Measurements from ENCODE around the gene MAP3K7CL.

MAP3K7CL gene

GRCh38 chr21:29205009-29205408 is 74.6 kb downstream of the MAP3K7CL start:
- DNase-seq = no peak

GRCh38 chr21:29205988-29206387 is 75.5 kb downstream of the MAP3K7CL start:
- no peak for DNase-seq

DNA sequence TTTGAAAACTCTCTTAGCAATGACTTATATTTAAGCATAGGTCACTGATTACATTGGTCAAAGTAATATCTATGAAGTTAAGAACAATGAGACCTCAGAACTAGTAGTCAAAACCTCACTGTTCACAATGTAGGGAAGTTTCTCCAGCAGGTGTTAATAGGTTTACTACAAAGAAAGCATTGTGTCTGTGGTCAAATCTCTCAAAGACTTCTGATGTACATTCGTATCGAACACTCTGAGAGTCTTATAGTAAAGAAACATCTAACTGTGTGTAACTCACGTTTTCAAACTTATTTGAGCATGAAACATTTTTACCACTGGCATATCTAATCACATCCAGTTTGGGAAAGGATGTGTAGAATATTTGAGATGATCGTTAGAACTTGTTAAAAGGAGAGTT is 76.0 kb downstream of the MAP3K7CL start:
- DNase-seq = no peak

DNA sequence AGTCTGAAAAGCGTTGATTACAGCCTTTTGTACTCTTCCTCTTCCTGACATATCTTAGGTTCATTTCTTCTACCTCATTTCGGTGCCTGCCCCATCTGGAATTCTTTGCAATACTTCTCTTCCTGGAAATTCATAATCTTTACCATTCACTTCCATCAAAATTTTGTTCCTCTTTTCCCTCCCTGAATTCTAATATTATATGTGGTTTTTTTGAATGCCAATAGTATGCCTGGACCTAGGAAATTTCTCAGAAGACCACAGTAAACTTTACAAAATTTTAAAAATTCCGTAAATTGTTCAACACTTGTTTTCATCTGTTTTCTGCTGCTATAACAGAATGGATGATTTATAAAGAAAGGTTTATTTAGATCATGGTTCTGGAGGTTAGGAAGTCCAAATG is 76.8 kb downstream of the MAP3K7CL start:
- DNase-seq = no peak

GRCh38 chr21:29208044-29208681 is 77.7 kb downstream of the MAP3K7CL start:
- no peak for DNase-seq

- DNase-seq = no peak
Observed at GRCh38 chr21:29208682-29209059, 78.2 kb downstream of the MAP3K7CL start.

DNA sequence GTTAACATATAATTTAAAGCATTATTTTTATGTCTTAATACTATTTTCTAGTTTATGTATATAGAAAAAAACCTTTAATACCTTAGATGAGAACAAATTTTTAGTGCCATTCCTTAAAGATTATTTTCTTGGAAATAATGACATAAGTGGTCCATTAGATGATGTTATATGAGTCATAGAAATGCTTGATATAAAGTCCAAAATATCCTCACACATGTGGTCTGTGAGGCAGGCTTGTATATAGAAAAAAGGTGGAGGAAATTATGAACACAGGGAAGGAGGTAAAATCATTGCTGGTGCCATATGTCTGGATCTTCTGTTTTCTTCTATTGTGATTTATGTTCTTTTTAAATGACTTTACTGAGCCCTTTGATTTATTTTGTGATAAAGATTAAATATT is 79.3 kb downstream of the MAP3K7CL start:
- no peak for DNase-seq

GRCh38 chr21:29211205-29211604 is 80.8 kb downstream of the MAP3K7CL start:
- no peak for DNase-seq

GRCh38 chr21:29212446-29212845 is 82.0 kb downstream of the MAP3K7CL start:
- no peak for DNase-seq

GRCh38 chr21:29213513-29214385 is 83.3 kb downstream of the MAP3K7CL start:
- DNase-seq = no peak

GRCh38 chr21:29215709-29216108 is 85.3 kb downstream of the MAP3K7CL start:
- no peak for DNase-seq

- DNase-seq = no peak
Observed at GRCh38 chr21:29217818-29218291, 87.4 kb downstream of the MAP3K7CL start.

- DNase-seq = no peak
Observed at GRCh38 chr21:29218749-29219148, 88.3 kb downstream of the MAP3K7CL start.

DNA sequence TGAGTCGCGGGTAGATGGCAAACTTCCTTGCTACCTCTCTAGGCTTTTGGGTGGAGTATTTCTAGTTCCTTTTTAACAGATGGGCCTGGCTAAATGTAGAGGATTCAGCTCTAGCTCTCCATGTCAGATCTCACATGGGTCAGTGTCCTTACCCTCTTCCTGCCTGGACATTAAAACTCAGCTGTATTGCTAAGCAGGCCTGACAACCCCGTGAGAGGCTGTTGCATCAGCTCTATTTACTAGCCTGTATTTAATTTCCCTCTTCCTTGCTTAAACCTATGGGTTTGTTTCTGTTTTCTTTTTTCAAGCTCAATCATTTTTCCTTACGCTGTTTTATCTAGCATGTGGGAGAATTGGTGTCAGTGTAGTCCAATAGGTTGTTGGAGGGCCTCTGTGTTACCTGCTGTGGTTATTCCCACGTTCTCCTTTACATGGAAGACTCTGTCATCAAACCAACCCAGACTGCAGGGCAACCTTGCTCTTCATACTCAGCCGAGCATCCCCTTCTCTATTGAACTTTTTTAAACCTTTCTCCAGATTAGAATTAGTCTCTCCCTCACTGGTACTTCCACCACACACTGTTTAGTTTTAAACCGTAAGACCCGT is 88.8 kb downstream of the MAP3K7CL start:
- DNase-seq = no peak

GRCh38 chr21:29221253-29221744 is 90.9 kb downstream of the MAP3K7CL start:
- no peak for DNase-seq

DNA sequence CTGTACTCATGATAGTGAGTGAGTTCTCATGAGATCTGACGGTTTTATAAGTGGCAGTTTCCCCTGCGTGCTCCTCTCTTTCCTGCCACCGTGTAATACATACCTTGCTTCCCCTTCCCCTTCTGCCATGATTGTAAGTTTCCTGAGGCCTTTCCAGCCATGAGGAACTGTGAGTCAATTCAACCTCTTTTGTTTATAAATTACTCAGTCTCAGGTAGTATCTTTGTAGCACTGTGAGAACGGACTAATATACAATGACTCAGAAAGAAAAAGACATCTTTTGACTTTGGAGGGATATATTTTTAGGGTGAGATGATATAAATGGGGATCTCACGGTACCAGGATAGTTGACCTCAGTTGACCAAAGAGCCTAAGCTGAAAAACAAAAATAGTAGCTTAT is 93.6 kb downstream of the MAP3K7CL start:
- DNase-seq = no peak
